ENCODE data around the gene PWWP2B. TPM values are rescaled to one million over a fixed set of nuclear protein-coding genes. Genes with fewer than 3 reads are reported as not detected.

The PWWP2B gene
- total and polyA plus RNA-seq, 2 of the 4 experiments (the other 2 are of a cell fraction) = 1.7 to 2.2 TPM

GRCh38 chr10:132362151-132362611 lies 34.8 kb upstream of the PWWP2B start:
- no peaks in the 10 kb centered on the region for H3K4me1 ChIP-seq (ENCODE audit: control insufficient read depth, insufficient read depth, low read length)
- H3K27me3 ChIP-seq (ENCODE audit: control insufficient read depth, insufficient read depth, low read length) = no peaks in the 10 kb centered on the region
- CTCF ChIA-PET = no interaction called here
- no peak overlapping the region for H3K23ac ChIP-seq (ENCODE audit: low read depth, low read length)
- H3K4ac ChIP-seq (ENCODE audit: low read depth, low read length) = no peak overlapping the region
- POLR2A ChIA-PET (ENCODE audit: unreplicated experiment) = no interaction called here
- H3K36me3 ChIP-seq (ENCODE audit: control insufficient read depth, insufficient read depth, low read length) = peaks cover 9% of the 10 kb centered on the region; the same call in 1 of the 2 replicates
- H2BK15ac ChIP-seq (ENCODE audit: low read depth, low read length) = no peak overlapping the region
- no peak for TF ChIP-seq CTCF (conservative IDR thresholded peaks at IDR 0.05; ENCODE audit: low read depth, low read length)
- no peak overlapping the region for H3K18ac ChIP-seq (ENCODE audit: low read depth, low read length)
- H4K91ac ChIP-seq (ENCODE audit: insufficient read depth, low read depth, low read length) = no peak overlapping the region
- H4K5ac ChIP-seq (ENCODE audit: low read depth, low read length) = no peak overlapping the region
- H2BK120ac ChIP-seq (ENCODE audit: low read depth, low read length) = no peak overlapping the region
- no peak overlapping the region for H2BK20ac ChIP-seq (ENCODE audit: low read depth, low read length)
- intact Hi-C loops (cut with micrococcal nuclease) (no loop called here), dilution Hi-C loops (cut with HindIII; ENCODE audit: low sequenced_read_pairs, unreplicated experiment) (no loop called here), in situ Hi-C loops (cut with MboI; ENCODE audit: low sequenced_read_pairs) (no loop called here)
- no peaks in the 10 kb centered on the region for H3K9me3 ChIP-seq (ENCODE audit: control insufficient read depth, insufficient read depth, low read length)
- no peak for DNase-seq
- H2AK5ac ChIP-seq (ENCODE audit: low read depth, low read length) = no peak overlapping the region
- no peaks in the 10 kb centered on the region for H4K20me1 ChIP-seq (ENCODE audit: insufficient read depth, low read length)
- ATAC-seq (ENCODE audit: low read depth) = no peak
- no peak overlapping the region for H3K27ac ChIP-seq (ENCODE audit: insufficient read depth, low read length)
- BruUV-seq (replicated peaks) = no TSS peak
- no peak overlapping the region for H2BK5ac ChIP-seq (ENCODE audit: low read depth, low read length, poor library complexity, severe bottlenecking)
- no peak overlapping the region for H4K8ac ChIP-seq (ENCODE audit: low read depth in 2 of 2, low read length in 2 of 2)
- no peak overlapping the region for H2AFZ ChIP-seq (replicated peaks; ENCODE audit: low read length, poor library complexity)
- H3K4me2 ChIP-seq (ENCODE audit: low read depth, low read length) = no peak overlapping the region
- H3K9ac ChIP-seq (ENCODE audit: low read depth, low read length) = no peak overlapping the region
- H3K14ac ChIP-seq (replicated peaks; ENCODE audit: low read depth, low read length) = no peak overlapping the region
- no peak overlapping the region for H3K4me3 ChIP-seq (ENCODE audit: insufficient read depth, low read depth, low read length)
- 0 out of 2 replicates have a peak, but pooled peaks cover 3% of the 10 kb centered on the region for H3K9me1 ChIP-seq (ENCODE audit: insufficient read depth, low read length)
- no peaks in the 10 kb centered on the region for H3K79me1 ChIP-seq (ENCODE audit: low read depth in 1 of 2, low read length in 2 of 2)
- H2AK9ac ChIP-seq (replicated peaks; ENCODE audit: low read depth, low read length, poor library complexity) = no peak overlapping the region
- no peak overlapping the region for H3K56ac ChIP-seq (ENCODE audit: extremely low read depth, insufficient read depth, low read length)
- 86% methylated on average over 4 of the region's 12 CpGs; no CpG with 5 or more reads in 1 of the 2 experiments for WGBS, 2 experiments (ENCODE audit: extremely low coverage in 2 of 2, insufficient read length in 1 of 2)

Data from IMR-90 (cell line).